SK-N-MC (cell line): Measurements from ENCODE around the gene SHLD1.
"Not testable (repeated sequence)": the region's sequence is repeated elsewhere in the genome, so short reads cannot be mapped to it uniquely, and the experiment has no call there.

Experiments
- DNase-seq: peaks from one replicate; pipeline ENCODE4 v3.0.0-alpha.2; 2011; ENCODE audit warnings: low read depth, low spot score
- H3K27ac ChIP-seq: fragments of 200-600 bp; sonication (generic); 2 replicates; pipeline ENCODE4 v1.5.1; 2016; ENCODE audit warnings: mixed run types
- H3K36me3 ChIP-seq: fragments of 200-600 bp; sonication (generic); 2 replicates; pipeline ENCODE4 v1.6.1; 2017; ENCODE audit warnings: antibody characterized with exemption, low read length, mixed read lengths; ENCODE audit not compliant: insufficient read depth
- H3K4me3 ChIP-seq: fragments of 200-600 bp; sonication (generic); 2 replicates; pipeline ENCODE4 v1.5.1; 2016
- H3K9ac ChIP-seq: fragments of 200-600 bp; sonication (generic); 2 replicates; pipeline ENCODE4 v1.8.0; 2017; ENCODE audit warnings: mixed run types, mixed read lengths; ENCODE audit not compliant: insufficient read length
- H3K9me3 ChIP-seq: fragments of 200-600 bp; sonication (generic); 2 replicates; pipeline ENCODE4 v1.6.1; 2017; ENCODE audit warnings: low read depth, mild to moderate bottlenecking, antibody characterized with exemption, low read length, moderate library complexity, mixed read lengths
- EZH2 ChIP-seq: fragments of 200-600 bp; sonication (generic); IDR thresholded peaks from one replicate; pipeline ENCODE4 v1.6.1; 2017; ENCODE audit warnings: antibody characterized with exemption
- FOXP2 ChIP-seq: optimal IDR thresholded peaks from 2 replicates; pipeline ENCODE3; 2011; ENCODE audit warnings: mild to moderate bottlenecking, moderate library complexity; ENCODE audit not compliant: insufficient read depth; ENCODE audit errors: extremely low read length, control extremely low read depth
- POLR2AphosphoS5 ChIP-seq: IDR thresholded peaks from 2 replicates; pipeline ENCODE4 v1.6.1; 2012; ENCODE audit warnings: mild to moderate bottlenecking, low read depth, low read length, borderline replicate concordance

Gene SHLD1

DNA sequence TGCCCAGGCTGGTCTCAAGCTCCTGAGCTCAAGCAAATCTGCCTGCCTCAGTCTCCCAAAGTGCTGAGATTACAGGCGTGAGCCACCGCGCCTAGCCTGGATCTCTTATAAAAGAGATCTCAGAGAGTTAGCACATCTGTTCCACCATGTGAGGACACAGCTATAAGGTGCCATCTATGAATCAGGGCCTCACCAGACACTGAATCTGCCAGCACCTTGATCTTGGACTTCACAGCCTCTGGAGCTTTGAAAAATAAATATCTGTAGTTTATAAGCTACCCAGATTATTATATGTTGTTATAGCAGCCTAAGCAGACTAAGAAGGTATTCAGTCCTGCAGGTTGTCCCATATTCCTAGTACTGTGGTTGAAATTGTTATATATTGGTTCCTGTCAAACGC, 33.2 kb upstream of the SHLD1 start:
- Histone ChIP-seq H3K4me3 (no peak overlapping the region), H3K27ac (no peak overlapping the region), H3K9ac (no peak overlapping the region), H3K9me3 (no peaks in the 10 kb centered on the region), H3K36me3 (no peaks in the 10 kb centered on the region)
- DNase-seq, result no peak
- TF ChIP-seq POLR2AphosphoS5, result no peak
- TF ChIP-seq EZH2, result no peak
- TF ChIP-seq FOXP2, result no peak

DNA sequence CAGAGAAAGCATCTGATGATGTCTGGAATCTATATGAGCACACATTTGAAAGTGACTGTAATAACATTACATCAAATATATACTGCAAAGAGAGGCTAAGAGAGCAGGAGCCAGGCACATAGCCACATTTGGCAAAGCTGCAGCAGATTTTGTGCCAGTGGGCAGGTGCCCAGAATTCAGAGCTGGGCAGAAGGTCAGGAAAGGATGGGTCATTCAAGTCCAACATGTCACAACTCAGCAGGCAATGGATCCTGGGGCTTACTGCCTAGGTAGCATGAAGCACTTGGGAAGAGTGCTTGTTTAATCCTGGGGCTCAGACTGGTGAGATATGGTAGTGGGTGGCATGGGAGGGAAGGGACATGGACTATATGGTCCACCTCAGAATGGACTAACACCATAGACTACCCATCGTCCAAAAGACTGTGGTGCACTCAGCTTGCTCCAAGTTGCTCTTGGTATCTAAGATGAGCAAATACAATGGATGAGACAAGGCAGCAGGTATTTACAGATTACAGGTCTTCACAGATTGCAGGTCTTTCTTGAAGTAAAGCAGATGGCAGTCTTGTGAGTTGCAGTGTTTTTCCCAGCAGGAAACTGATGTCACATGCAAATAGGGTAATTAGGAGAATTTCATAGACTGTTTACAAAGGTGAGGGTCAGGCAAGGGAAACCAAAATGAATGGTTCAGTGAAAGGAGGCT, 31.2 kb upstream of the SHLD1 start:
- Histone ChIP-seq H3K4me3 (no peak overlapping the region), H3K9me3 (no peaks in the 10 kb centered on the region), H3K36me3 (no peaks in the 10 kb centered on the region), H3K9ac (no peak overlapping the region), H3K27ac (no peak overlapping the region)
- no peak for TF ChIP-seq FOXP2
- TF ChIP-seq EZH2, result no peak
- TF ChIP-seq POLR2AphosphoS5, result no peak
- DNase-seq, result no peak

DNA sequence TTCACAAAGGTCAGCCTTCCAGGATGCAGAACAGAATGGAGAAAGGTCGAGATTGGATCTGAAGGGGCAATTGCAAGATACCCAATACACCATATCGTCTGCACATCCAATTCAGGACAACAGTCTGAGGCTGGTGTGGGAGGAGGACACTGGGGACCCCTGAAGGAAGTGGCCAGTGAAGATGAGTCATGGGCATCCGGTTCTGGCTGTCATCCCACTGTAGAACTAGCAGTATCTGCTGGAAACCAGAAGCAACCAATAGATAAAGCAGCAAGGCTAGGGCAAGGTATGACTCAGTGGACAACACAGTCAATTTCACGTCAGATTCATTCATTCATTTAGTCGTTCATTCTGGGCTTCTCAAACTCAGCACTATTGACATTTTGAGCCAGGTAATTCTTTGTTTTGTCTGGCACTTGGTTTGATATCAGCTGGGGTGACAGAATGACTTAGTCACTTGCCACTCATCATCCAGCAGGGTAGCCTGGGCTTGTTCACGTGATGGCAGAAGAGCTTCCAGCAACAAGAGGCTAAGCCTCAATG, 30.3 kb upstream of the SHLD1 start:
- Histone ChIP-seq H3K4me3 (no peak overlapping the region), H3K27ac (no peak overlapping the region), H3K9ac (no peak overlapping the region), H3K9me3 (no peaks in the 10 kb centered on the region), H3K36me3 (no peaks in the 10 kb centered on the region)
- DNase-seq, result no peak
- no peak for TF ChIP-seq POLR2AphosphoS5
- no peak for TF ChIP-seq FOXP2
- TF ChIP-seq EZH2, result no peak

DNA sequence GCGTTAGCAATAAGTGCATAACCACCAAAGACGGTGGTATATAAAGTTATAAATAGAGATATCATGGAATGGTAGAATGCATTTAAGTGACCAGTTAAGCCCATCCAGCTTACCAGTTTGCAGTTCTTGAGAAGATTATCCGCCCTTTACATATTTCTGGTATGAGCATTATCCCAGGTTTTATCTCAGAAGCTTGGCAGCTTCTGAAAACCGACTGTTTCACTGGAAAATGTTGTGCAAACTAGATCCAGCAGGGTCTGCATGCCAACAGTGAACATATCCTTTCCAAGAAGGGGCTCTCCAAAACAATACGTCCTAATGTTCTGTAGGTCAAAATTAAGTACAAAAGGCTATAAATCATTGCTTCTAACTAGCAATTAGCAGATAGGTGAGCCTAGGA, 29.5 kb upstream of the SHLD1 start:
- TF ChIP-seq FOXP2 (no peak), EZH2 (no peak), POLR2AphosphoS5 (no peak)
- Histone ChIP-seq H3K9ac (no peak overlapping the region), H3K9me3 (no peaks in the 10 kb centered on the region), H3K36me3 (no peaks in the 10 kb centered on the region), H3K4me3 (no peak overlapping the region), H3K27ac (no peak overlapping the region)
- no peak for DNase-seq

DNA sequence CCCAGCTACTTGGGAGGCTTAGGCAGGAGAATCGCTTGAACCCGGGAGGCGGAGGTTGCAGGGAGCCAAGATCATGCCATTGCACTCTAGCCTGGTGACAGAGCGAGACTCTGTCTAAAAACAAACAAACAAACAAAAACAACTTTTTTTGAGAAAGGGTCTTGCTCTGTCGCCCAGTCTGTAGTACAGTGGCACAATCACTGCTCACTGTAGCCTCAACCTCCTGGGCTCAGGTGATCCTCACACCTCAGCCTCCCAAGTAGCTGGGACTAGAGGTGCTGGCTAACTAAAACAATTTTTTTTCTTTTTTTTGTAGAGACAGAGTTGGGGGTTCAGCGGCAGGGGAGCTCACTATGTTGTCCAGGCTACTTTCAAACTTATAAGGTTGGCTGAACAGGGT, 28.8 kb upstream of the SHLD1 start:
- not testable (repeated sequence) for DNase-seq, H3K9ac ChIP-seq, H3K4me3 ChIP-seq, H3K36me3 ChIP-seq, H3K27ac ChIP-seq, H3K9me3 ChIP-seq

DNA sequence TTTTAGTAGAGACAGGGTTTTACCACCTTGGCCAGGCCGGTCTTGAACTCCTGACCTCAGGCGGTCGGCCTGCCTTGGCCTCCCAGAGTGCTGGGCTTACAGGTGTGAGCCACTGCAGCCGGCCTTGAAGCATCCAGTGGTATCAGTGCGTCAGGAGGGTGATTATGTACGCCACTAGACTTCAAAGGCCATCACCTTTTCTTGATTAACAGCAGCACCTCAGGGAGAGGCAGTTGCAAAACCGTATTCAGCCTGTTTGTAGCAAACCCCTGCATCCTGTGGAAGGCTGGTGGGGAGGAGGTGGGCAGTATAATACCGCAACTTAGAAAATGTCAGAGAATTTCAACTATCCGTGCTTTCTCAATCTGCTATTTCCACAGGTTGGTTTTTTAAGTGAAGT, 27.3 kb upstream of the SHLD1 start:
- Histone ChIP-seq H3K4me3 (no peak overlapping the region), H3K27ac (no peak overlapping the region), H3K36me3 (no peaks in the 10 kb centered on the region), H3K9ac (no peak overlapping the region), H3K9me3 (no peaks in the 10 kb centered on the region)
- no peak for DNase-seq
- TF ChIP-seq FOXP2 (no peak), POLR2AphosphoS5 (no peak), EZH2 (no peak)

DNA sequence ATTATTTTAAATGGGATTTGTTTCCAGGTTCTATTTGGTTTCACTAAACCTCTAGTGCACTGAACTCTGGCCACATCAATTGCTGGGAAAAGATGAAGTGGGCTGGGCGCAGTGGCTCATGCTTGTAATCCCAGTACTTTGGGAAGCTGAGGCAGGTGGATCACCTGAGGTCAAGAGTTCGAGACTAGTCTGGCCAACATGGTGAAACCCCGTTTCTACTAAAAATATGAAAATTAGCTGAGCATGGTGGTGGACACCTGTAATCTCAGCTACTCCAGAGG, 25.1 kb upstream of the SHLD1 start:
- DNase-seq, H3K36me3 ChIP-seq, H3K4me3 ChIP-seq, H3K9me3 ChIP-seq, H3K9ac ChIP-seq, H3K27ac ChIP-seq: not testable (repeated sequence)

DNA sequence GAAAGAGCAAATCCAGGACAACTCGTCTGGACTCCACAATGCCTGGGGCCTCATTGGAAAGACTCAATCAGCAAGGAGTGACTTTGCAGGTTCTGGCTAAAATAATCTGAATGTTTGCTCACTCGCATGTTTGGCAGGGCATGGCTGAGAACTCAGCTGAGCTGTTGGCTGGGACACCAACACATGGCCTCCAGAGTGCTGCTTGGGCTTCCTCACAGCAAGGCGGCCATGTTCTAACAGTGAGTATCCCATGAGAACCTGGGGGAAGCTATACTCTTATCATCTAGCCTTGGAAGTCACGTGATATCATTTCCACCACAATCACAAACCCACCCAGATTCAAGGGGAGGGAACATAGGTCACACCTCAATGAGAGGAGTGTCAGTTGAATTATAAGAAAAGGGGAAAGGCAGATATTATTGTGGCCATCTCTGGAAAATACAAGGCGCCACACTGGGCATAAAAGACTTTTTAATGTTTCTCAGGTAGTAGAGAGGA, 23.1 kb upstream of the SHLD1 start:
- no peak for DNase-seq
- H3K9me3 ChIP-seq, result no peaks in the 10 kb centered on the region
- TF ChIP-seq POLR2AphosphoS5, result no peak
- no peak for TF ChIP-seq FOXP2
- no peak for TF ChIP-seq EZH2
- no peak overlapping the region for H3K27ac ChIP-seq
- no peaks in the 10 kb centered on the region for H3K36me3 ChIP-seq
- no peak overlapping the region for H3K4me3 ChIP-seq
- no peak overlapping the region for H3K9ac ChIP-seq

DNA sequence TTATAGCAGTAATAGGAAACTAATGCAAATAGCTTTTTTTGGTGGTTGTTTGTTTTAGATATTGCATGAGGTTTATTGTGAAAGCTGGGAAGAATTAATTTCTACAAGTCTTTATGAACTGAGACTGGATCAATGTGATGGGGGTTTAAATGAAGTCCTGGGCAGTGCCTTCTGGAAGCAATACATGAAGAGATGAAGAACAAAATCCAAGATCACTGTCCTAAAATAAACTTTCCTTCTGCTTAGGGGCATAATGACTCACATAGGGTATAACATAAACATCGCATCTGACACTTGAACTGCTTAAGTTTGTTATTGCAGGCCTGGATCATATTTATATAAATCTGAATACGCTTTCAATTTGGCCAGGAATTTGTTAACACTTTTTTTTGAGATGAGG, 20.9 kb upstream of the SHLD1 start:
- Histone ChIP-seq H3K27ac (no peak overlapping the region), H3K9me3 (no peaks in the 10 kb centered on the region), H3K4me3 (no peak overlapping the region), H3K36me3 (no peaks in the 10 kb centered on the region), H3K9ac (no peak overlapping the region)
- TF ChIP-seq POLR2AphosphoS5 (no peak), FOXP2 (no peak), EZH2 (no peak)
- no peak for DNase-seq
